MV-4-11 (cell line): ENCODE results near the gene EPHA10.
"Not testable (repeated sequence)": the region's sequence is repeated elsewhere in the genome, so short reads cannot be mapped to it uniquely, and the experiment has no call there.

ENCODE experiments used
- DNase-seq: peaks from one replicate; lab custom pipeline; 2025; lab: John Stamatoyannopoulos, UW

The EPHA10 gene

DNA sequence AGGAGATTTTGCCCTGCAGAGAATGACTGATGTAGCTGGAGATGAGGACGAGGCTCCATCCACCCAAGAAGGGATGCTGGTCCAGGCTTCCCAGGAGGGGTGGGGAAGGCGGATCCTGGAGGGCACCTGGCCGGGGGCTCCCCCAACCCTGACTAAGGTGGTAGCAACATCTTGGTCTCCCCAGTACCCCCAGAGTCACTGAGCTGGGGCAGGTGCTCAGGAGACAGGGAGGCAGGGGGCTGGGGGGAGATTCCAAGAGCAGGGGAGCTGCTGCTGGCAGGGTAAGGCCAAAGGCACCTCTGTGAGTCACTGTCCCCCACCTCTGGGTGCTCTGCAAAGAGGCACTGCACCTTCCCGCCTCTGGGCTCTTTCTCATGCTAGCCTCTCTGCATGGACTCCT lies 48.6 kb downstream of the EPHA10 start:
- DNase-seq: no peak

DNA sequence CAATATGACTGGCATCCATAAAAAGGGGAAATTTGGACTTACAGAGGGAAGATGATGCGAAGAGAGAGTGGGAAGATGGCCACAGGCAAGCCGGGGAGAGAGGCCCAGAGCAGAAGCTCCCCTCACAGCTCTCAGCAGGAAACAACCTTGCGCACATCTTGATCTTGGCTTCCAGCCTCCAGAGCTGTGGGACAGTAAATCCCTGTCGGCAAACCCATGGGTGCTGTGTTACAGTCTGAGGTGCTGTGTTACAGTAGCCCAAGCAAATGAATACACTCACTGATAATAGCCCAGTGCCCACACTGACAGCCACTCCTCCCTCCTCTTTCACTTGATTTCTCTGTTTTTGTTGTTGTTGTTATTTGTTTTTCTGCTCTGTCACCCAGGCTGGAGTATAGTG lies 50.2 kb downstream of the EPHA10 start:
- no peak for DNase-seq

DNA sequence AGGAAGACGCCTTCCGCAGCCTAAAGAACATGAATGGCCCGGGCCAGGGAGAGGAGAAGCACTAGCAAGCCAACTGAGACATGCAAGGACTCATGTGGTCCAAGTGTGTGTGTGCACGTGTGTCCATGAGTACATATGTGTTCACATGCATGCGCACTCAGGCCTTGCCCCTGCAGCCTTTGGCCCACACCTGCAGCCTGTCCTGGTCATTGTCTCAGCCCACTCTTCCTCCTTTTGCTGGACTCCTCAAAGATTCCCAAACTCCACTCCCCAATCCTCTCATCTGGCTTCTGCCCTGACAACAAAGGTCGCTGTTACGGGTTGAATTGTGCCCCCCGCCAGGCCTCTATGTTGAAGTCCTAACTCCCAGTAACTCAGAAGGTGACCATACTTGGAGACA lies 50.7 kb downstream of the EPHA10 start:
- DNase-seq: no peak

DNA sequence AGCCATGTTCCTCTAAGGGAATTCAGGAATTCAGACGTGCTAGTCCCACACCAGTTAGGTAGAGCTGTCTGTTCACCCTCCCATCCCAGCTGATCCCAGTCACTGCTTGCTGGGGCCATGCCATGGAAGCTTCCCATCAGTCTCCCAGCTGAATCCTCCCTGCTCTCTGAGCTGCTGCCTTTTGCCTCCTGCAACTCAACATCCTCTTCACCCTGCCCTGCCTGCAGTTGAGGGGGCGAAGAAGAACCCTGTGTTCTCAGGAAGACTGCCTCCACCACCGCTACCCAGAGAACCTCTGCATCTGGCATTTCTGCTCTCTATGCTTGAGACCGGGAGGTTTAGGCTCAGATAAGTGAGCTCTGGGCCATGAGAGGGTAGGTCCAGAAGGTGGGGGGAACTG lies 56.4 kb downstream of the EPHA10 start:
- DNase-seq: no peak

DNA sequence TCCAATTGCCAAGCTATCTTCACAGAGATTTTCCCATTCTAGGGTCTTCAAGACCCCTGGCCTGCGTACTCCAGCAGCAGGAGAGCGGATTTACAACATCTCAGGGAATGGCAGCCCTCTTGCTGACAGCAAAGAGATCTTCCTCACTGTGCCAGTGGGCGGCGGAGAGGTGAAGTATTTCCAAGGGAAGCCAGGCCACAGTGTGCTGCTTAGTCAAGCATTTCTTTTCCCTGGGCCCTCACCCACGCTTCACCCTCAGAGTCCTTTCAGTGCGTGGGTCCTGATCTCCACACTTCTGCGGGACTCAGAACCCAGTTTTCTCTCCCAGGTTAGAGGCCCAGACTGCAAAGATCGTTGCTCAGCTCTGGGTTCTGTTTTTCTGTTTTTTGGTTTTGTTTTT lies 59.5 kb downstream of the EPHA10 start:
- DNase-seq: no peak

DNA sequence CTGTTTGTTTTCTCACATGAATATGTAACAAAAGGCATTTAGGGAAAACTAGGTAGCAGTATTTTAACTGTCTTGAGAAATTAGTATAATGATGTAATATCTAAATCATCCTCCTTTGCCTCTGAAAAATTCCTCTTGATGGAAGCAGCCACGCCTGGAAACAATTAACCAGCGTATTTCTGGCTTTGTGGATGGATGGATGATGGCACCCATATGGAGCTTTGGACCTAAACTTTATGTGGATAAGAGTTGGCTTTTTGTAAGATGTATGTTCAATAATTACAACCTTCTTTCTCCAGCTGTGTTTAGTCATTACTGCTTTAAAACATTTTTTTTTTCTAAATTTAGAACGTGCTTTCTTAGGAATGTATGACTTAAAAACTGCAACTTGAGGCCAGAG lies 60.0 kb downstream of the EPHA10 start:
- no peak for DNase-seq

DNA sequence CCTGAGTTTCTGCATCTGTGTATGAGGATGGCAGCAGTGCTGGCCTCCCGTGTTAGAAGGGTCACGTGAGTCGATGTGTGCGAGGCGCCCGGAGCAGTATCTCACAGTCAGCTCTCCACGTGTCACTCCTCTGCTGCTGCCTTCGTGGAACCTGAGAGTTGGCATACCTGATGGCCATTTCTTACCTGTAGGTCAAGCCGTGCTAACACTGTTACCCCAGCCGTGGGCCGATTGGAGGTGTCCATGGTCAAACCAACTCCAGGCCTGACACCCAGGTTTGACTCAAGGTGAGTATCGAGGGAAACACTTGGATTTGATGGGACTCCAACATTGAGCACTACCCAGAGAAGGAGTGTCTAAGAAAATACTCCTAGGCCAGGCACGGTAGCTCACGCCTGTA lies 61.9 kb downstream of the EPHA10 start:
- no peak for DNase-seq

DNA sequence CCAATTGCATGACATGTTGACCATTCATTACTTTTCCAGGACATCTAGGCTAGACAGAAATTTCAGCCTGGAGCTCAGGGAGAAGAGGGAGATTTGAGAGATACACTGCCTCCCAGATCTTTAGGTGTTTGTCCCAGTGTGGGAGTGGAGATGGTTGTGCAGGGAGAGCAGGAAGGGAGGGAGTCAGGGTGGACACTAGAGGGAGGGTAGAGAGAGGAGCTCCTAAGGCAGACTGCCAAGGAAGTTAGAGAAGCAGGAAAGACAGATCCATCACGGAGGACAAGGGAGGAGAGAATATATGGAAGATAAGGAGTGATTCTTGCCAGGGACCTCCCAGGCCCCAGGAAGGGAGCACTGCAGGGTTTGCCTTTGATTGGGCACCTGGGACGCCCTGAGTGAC lies 63.9 kb downstream of the EPHA10 start:
- DNase-seq: no peak

DNA sequence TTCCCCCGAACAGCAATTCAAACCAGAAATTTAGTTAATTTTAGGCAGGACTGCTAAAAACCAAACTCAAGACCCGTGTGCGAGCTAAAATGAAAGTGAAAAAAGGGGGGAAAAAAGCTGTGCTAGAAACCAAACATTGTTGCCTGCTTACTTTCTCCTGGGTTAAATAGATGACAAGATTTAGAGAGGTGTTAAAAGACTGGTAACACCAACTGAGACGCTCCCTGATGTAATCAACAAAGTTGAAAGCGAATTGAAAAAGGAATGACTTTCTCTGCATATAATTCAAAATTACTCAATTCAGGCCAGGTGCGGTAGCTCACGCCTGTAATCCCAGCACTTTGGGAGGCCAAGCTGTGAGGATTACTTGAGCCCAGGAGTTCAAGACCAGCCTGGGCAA lies 65.8 kb downstream of the EPHA10 start:
- no peak for DNase-seq

DNA sequence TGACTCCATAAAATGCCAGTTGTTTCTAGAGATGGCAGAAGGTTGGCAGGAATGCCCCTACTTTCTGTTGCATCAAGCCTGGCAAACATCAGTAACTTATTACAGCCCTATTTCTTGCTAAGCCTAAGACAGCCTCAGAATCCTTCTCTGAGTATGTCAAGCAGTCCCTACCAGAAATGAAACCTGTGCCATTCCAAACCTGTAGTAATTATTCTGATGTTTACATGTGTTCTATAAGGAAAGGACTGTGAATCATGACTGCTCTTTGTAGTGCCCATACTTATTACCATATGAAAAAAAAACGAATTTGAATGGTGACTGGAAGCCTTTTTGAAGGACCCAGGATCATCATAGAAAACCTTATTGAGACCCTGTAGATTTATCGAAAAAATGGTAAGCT lies 67.2 kb downstream of the EPHA10 start:
- no peak for DNase-seq

DNA sequence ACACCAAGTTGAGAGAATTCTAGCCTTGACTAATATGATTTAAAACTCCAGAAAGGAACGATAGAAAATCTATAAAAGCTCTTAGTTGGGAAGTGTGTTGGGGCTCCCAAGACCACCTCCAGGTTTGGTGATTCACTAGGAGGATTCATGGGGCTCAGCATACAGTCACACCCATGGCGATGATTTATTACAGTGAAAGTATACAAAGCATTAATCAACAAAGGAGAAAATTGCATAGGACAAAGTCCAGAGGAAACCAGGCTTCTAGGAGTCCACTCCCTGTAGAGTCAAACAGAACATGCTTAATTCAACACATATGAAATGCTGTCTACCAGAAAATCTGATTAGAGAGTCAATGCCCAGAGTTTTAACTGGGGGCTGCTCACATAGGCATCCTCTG lies 67.8 kb downstream of the EPHA10 start:
- no peak for DNase-seq

DNA sequence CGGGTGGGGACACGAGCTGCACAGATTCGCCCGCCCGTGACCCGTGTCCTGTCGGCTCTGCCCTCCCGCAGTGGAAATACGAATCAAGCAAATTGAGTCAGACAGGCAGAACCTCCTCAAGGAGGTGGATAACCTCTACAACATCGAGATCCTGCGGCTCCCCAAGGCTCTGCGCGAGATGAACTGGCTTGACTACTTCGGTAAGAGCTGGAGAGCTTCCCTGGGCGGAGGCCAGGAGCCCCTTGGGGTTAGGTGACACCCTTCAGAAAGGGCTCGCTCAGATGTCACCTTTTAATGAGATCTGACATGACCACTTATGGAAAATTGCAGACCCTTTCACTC lies 72.1 kb downstream of the EPHA10 start:
- no peak for DNase-seq

DNA sequence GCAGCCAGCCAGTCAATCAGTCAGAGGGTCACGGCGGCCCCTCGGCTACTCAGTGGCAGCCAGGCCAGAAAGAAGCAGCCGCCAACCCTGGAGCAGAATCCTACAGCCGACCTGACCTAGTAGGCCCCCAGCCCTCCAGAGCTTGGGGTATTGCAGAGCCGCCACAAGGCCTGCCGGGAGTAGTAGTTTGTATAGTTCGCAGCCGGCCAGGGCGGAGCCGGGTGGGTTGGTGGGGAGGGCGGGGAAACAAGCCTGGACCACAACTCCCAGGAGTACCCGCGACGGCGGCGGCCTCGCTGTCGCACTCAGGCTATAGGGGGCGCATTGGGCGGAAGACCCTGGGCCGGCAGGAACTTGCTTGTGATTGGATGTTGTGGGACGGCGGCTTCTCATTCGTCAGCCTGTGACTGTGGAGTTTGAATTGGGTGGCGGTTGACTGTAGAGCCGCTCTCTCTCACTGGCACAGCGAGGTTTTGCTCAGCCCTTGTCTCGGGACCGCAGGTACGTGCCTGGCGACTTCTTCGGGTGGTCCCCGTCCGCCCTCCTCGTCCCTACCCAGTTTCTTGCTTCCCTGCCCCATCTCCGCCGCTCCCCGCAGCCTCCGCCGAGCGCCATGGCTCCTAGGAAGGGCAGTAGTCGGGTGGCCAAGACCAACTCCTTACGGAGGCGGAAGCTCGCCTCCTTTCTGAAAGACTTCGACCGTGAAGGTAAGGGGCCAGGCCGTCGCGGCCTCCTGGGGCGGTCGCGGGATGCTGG lies 72.7 kb downstream of the EPHA10 start, which contains the start of gene CDCA8:
Gene CDCA8 (plus strand): TSS at position 439 of the 756 bp plus-strand sequence. CDS start 175 bp downstream, at position 614.
- peak; percentile 98 for DNase-seq

DNA sequence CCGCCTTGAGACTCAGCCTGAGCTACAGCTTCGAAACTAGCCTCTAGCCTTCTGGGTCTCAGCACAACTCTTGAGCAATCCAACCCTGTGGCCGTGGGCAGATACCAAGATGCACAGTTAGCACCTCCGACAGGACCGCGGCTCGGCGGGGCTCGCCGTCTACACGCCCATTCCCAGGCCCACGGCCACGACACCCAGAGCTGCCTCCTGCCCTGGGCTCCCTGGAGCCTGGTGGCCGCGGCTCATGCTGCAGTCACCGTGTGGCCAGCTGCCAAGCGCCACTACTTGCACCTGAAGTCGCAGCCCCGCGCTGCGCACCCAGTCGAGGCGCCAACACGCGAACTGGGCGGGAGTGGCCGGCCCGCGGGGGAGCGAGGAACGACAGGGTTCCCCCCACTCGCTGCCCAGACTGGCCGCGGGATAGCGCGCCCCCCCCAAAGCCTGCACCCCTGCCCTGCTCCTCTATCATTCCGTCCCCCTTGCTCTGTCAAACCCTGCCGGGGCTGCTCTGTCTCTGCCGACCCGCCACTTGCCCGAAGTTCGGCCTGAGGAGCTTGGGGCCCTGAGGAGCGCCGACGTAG lies 73.3 kb downstream of the EPHA10 start:
- DNase-seq: peak; percentile 66

DNA sequence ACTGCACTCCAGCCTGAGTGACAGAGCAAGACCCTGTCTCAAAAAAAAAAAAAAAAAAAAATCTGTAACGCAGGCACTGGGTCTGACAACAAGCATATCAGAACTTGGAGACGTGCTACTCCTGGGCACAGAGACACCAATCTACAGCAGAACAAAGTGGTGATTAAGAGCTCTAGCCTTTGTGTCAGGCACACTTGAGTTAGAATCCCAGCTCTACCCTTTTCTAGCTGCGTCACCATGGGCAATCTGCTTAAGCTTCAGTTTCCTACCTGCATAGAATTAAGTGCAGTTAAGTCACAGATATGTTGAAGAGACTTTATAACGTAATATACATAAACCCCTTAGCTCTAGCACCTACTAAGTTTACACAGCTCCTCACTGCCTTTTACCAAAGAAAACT lies 76.0 kb downstream of the EPHA10 start:
- no peak for DNase-seq

DNA sequence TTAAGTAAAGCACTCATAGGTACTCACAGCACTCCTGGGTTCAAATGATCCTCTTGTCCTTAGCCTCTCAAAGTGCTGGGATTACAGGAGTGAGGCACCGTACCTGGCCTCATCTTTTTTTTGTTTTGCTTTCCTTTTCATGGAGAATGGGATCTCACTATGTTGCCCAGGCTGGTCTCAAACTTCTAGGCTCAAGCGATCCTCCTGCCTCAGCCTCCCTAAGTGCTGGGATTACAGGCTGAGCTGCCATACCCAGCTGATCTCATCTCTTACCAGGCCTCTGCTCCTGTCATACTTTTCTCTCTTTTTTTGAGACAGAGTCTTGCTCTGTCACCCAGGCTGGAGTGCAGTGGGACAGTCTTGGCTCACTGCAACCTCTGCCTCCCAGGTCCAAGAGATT lies 77.2 kb downstream of the EPHA10 start:
- not testable (repeated sequence) for DNase-seq

DNA sequence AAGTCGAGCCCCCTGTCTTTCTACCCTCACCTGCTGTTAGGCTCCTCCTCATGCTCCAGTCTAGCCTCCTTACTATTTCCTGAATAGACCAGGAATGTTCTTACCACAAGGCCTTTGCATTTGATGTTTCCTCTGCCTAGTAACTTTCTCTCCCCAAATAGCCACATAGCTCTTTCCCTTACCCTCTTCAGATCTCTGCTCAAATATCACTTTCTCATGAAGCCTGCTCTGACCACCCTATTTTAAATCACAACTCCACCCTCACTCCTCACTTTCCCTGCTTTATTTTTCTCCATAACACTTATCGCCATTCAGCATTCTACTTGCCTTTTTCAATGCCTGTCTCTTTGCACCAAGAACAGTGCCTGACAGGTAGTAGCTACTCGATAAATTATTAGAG lies 79.2 kb downstream of the EPHA10 start:
- DNase-seq: no peak

DNA sequence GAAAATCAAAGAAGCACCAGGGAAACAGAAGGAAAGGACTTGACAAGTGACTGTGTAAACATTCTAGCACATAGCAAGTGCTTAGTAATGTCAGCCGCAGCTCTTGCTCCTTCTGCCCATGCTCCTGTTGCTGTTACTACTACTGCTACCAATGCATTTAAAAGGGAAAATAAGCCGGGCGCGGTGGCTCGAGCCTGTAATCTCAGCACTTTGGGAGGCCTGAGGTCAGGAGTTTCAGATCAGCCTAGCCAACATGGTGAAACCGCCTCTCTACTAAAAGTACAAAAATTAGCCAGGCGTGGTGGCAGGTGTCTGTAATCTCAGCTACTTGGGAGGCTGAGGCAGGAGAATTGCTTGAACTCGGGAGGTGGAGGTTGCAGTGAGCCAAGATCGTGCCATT lies 80.7 kb downstream of the EPHA10 start:
- not testable (repeated sequence) for DNase-seq

DNA sequence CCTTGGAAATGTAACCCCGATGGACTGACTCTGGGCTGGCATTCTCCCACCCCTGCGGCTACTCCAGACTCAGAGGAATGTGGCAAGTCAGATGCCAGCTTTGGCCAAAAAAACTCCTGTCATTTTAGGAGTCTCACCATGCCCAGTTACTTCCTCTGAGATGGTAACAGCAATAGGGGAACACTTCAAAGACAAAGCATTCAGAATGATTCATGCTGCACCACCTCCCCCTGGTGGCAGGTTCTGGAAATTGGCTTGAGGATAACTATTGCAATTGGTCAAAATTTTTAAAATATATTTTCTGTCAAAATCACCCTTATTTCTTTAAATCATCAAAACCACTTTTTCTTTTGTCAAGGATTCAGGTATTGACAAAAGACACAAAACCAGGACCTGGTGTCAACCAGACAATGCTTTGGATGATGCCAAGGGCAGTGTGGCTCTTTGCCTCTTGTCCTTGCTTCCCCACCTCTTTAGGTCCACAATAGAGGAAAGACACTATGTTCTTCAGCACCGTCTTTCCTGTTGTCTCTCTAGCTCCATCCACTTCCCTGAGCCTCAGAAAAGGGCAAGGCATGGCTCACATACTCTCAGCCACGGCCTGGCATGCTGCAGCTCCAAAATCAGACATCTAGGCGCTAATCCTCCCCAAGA lies 82.5 kb downstream of the EPHA10 start:
- peak; percentile 75 for DNase-seq

DNA sequence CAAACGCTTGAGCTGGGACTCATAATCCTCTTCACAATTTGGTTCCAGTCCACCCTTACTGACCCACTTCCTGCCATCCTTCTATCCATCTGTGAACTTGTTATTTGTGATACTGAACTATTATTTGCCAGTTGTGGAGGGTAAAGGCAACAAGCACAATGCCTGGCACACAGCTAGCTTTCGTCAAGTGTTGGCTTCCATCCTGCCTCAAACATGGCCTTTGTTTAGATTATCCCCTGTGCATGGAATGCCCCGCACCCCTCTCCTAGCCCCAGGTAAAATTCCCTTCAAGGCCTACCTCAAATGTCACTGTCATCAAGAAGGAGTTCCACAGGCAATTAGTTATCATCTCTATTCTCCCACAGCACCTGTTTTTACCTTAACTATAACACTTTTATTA lies 84.0 kb downstream of the EPHA10 start:
- DNase-seq: no peak

DNA sequence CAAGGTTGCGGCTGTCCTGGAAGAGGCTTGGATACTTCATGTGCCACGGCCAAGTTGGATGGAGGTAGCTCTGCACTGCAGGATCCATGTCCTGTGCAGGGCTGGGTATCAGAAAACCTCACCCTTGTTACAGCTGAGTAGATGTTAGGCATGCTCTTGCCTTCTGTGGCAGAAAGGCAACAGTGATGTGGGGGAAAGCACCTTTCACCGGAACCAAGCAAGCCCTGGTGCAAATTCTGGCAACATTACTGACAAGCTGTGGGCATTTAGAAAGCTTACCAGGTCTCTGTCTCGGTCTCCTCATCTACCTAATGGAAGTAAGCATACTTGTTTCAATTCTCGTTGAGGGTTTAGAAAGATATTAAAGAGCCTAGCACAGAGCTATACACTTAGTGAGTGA lies 87.1 kb downstream of the EPHA10 start:
- no peak for DNase-seq

DNA sequence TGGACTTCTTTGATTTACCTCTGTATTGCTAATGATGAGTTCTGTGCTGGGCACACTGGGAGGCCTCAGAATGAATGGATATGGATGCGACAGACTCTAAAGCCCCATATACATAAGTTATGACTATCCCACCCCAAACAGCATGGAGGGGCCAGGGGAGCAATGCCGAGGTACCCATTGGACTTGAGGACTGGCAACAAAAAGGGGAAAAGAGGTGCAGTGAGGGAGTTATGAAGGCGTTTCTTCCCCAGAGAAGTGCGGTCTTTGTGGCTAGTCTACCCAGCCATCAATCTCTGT lies 87.8 kb downstream of the EPHA10 start:
- peak; percentile 25 for DNase-seq

DNA sequence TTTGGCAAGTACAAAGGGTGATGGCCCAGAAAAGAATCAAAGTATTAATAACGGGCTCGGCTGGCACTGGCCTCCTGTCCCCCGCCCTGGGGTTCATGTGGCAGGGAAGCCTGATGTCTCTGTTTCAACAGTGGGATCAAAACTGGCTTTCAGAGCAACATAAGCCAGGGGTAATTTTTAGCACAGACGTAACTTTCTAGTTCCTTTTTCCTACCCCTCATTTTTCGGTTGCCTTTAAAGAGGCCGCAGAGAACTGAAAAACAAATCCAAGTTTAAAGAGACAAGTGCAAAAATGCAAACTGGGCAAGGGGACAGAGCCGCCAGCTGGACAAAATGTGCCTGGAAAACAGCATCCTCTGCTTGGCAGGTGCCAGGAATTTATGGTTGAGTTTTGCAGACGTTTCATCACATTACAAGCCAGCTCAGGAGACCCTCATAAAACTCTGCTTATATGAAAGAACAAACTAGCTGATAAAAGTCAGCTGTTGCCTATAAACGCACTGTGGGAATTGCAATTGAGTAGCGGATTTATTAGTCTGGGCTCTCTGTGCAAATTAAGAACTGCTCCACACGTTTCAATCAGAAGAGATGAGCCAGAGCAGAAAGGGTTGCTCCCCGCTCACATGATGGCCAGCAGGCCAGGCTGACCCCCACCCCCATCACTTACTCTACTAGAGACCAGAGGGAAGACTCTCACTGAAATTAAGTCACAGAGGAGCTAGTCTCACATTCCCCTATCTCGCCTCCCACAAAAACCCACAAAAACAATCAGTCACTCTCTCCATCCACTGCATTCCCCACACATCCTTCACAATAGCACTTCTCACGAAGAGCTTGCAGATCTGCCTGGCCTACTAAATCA lies 88.4 kb downstream of the EPHA10 start:
- DNase-seq: peak; percentile 91
